Cardiac fibroblast (primary cell): ENCODE results near the gene PPARD.

ENCODE experiments used
- DNase-seq, 2 donors: peaks; one replicate each; pipeline versions ENCODE4 v3.0.0 to v3.0.0-alpha.2; 2010; ENCODE audit warnings: low read depth in 2 of 2
- H3K4me3 ChIP-seq, 2 donors: replicated peaks in 1 of 2; 1 replicate in 1 of 2; 2 replicates in 1 of 2; pipeline ENCODE4 v1.5.1; 2011; ENCODE audit warnings: low read depth in 2 of 2, low read length in 2 of 2, mild to moderate bottlenecking in 2 of 2, moderate library complexity in 1 of 2
- TF ChIP-seq, protein P1 (sequence below): IDR thresholded peaks from one replicate; pipeline ENCODE4 v1.5.1; 2011; ENCODE audit warnings: low read depth, mild to moderate bottlenecking, low read length, inconsistent platforms

The PPARD gene

DNA sequence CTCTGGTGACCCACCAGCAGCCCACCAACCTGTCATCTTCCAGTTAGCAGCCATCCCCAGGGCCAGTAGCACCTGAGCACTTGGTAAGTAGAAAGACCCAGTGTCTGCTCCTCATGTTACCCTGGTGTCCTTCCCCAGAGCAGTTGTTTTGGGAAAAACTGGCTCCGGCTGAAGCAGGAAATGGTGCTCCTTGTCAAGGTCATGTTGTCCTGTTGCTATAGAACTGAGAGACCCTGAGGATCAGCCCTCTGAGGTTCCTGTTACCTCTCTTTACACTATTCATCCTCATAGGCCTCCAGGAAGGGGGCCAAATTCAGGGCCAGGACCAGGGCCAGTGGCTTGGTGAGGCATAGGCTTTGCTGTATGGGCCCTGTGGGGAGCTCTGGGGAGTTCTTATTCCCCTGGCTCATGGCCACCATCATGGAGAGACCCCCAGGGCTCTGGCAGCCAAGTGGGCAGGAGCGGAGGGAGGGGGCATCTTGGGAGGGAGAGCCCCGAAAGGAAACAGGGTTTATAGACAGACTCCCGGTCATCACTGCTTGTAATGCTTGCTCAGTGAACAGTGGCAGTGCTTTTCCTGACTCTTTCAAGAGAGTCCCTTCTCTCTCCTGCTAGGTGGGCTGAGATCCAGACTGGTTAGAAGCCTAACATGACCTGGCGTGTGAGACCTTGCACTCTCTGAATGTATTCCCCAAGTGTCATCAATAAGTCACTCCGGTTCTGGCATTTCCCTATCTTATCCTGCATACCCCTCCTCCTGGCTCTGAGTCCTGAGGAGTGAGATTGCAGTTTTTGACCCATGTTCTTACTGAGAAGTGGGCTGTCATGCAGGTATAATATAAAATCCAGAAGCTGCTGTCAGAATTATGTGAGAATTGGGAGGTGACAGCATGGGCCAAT lies 50.7 kb downstream of the PPARD start:
- TF ChIP-seq, protein P1, sequence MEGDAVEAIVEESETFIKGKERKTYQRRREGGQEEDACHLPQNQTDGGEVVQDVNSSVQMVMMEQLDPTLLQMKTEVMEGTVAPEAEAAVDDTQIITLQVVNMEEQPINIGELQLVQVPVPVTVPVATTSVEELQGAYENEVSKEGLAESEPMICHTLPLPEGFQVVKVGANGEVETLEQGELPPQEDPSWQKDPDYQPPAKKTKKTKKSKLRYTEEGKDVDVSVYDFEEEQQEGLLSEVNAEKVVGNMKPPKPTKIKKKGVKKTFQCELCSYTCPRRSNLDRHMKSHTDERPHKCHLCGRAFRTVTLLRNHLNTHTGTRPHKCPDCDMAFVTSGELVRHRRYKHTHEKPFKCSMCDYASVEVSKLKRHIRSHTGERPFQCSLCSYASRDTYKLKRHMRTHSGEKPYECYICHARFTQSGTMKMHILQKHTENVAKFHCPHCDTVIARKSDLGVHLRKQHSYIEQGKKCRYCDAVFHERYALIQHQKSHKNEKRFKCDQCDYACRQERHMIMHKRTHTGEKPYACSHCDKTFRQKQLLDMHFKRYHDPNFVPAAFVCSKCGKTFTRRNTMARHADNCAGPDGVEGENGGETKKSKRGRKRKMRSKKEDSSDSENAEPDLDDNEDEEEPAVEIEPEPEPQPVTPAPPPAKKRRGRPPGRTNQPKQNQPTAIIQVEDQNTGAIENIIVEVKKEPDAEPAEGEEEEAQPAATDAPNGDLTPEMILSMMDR, result no peak
- H3K4me3 ChIP-seq, result no peak overlapping the region
- no peak for DNase-seq

DNA sequence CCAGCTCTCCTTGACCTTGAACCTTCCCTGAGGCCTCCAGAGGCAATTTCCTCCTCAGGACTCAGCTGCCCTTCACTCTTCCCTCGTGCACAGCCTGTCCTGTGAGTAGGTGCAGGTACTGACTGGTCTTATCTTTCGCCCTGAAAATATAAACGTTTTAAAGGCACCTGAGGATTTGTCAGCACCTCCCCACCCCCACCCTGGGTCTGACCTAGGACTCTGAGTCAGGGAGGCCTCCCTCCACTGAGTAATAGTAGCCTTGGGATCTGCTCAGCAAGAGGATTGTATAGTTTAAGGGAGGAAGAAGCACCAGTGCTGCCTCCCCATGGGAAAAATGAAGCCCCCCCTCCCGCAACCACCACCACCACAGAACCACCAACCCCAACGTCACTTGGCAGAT lies 54.6 kb downstream of the PPARD start:
- TF ChIP-seq, protein P1, result no peak
- DNase-seq, result peak in 1 of 2 donors; percentile 37
- no peak overlapping the region for H3K4me3 ChIP-seq

DNA sequence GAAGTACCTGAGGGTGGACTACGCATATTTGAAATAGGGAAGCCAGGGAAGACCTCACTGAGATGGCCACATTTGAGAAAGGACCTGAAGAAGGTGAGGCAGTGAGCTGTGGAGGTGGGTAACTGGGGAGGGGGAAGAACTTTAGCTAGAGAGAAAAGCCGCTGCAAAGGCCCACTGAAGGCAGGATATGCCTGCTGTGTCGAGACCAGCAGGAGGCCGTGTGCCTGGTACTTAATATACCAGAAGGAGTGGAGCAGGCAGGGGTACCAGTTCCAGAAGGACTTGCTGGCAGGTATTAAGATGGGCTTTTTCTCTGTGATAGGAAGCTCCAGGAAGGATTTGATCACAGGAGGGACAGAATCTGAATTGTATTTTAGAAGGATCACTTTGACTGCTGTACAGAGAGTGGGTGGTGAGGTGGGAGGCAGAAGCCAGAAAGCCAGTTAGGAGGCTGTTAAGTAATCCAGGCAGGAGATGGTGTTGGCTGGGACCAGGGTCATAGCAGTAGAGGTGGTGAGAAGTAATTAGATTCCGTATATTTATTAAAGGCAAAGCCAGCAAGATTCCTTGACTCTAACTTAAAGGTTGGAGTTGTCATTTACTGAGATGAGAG lies 55.6 kb downstream of the PPARD start:
- DNase-seq, result no peak
- TF ChIP-seq, protein P1, result no peak
- H3K4me3 ChIP-seq, result no peak overlapping the region

DNA sequence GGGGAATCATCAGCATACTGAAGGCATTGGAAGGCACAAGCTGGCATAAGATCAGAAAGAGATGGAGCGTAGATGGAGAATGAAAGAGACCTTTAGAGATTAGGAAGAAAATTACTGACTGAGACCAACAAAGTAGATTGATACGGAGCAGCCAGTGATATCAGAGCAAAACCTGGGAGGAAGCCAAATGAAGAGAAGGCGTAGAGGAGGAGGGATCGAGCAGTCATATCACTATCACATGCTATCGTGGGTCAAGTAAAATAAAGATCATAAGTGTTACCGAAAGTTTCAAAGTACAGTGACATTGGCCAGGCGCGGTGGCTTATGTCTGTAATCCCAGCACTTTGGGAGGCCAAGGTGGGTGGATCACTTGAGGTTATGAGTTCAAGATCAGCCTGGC lies 56.2 kb downstream of the PPARD start:
- no peak overlapping the region for H3K4me3 ChIP-seq
- TF ChIP-seq, protein P1, result no peak
- no peak for DNase-seq

DNA sequence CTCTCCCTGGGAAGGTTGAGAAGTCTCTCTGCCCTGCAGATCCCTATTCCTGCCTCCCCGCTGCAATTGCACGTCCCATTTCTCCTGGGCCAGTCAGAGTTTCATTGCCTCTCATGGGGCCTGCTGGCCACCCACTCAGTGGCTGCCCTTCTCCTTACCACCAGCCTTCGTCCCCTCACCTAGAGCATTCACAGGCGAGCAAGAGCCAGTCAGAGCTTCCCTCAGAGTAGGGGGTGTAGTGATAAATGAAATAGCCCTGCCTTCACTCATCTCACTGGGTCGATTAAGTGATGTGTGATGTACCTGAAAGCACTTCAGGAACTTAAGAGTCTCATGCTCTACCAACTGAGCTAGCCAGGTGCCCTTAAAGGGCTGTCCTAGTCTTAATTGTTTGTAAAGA lies 57.8 kb downstream of the PPARD start:
- no peak overlapping the region for H3K4me3 ChIP-seq
- TF ChIP-seq, protein P1, result no peak
- no peak for DNase-seq

DNA sequence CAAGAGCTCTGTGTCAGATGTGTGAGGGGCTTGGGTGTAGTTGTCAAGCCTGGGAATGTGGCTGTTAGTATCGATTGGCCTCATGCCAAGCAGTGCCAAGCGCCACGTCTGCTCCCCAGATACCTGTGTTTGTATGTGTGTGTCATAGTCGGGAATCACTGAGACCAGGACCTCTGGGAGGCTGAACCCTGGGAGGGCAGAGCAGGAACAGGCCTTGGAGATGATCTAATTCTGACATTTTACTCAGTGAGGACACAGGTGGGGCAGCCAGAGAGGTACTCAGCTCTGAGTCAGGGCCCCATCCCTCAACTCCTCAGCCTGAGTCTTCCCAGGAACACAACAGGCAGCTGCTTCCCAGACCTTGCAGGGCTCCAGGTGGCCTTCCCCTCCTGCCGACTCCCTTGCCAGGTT lies 58.5 kb downstream of the PPARD start:
- peak in 1 of 2 donors; percentile 29 for DNase-seq
- no peak overlapping the region for H3K4me3 ChIP-seq
- TF ChIP-seq, protein P1, result no peak
